ENCODE measurements around the gene CD93. TPM values are rescaled to one million over a fixed set of nuclear protein-coding genes. Genes with fewer than 3 reads are reported as not detected.

The CD93 gene
- total and polyA plus RNA-seq, 2 of the 8 experiments (the other 6 are each of a cell fraction or from before 2014, with no cell fraction given): under 0.01 to 0.07 TPM

DNA sequence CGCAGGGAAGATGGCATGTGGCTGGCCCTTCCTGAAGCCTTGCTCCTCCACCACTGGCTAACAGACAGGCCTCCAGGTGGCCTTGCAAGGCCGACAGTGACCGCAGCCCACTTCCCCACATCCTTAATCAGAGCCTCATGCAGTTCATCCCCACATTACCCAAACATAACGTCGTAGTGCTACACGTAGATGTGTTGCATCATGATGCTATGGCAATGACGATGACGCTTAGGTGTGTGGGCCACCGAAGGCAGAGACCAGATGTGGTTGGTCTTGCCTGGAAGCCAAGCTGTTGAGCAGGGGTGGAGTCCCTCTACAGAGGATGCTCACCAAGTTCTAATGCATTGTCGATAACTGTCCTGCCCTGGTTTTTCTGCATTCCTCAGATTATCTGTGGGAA lies 5.6 kb downstream of the CD93 start (continued):
- TF ChIP-seq, protein P1, sequence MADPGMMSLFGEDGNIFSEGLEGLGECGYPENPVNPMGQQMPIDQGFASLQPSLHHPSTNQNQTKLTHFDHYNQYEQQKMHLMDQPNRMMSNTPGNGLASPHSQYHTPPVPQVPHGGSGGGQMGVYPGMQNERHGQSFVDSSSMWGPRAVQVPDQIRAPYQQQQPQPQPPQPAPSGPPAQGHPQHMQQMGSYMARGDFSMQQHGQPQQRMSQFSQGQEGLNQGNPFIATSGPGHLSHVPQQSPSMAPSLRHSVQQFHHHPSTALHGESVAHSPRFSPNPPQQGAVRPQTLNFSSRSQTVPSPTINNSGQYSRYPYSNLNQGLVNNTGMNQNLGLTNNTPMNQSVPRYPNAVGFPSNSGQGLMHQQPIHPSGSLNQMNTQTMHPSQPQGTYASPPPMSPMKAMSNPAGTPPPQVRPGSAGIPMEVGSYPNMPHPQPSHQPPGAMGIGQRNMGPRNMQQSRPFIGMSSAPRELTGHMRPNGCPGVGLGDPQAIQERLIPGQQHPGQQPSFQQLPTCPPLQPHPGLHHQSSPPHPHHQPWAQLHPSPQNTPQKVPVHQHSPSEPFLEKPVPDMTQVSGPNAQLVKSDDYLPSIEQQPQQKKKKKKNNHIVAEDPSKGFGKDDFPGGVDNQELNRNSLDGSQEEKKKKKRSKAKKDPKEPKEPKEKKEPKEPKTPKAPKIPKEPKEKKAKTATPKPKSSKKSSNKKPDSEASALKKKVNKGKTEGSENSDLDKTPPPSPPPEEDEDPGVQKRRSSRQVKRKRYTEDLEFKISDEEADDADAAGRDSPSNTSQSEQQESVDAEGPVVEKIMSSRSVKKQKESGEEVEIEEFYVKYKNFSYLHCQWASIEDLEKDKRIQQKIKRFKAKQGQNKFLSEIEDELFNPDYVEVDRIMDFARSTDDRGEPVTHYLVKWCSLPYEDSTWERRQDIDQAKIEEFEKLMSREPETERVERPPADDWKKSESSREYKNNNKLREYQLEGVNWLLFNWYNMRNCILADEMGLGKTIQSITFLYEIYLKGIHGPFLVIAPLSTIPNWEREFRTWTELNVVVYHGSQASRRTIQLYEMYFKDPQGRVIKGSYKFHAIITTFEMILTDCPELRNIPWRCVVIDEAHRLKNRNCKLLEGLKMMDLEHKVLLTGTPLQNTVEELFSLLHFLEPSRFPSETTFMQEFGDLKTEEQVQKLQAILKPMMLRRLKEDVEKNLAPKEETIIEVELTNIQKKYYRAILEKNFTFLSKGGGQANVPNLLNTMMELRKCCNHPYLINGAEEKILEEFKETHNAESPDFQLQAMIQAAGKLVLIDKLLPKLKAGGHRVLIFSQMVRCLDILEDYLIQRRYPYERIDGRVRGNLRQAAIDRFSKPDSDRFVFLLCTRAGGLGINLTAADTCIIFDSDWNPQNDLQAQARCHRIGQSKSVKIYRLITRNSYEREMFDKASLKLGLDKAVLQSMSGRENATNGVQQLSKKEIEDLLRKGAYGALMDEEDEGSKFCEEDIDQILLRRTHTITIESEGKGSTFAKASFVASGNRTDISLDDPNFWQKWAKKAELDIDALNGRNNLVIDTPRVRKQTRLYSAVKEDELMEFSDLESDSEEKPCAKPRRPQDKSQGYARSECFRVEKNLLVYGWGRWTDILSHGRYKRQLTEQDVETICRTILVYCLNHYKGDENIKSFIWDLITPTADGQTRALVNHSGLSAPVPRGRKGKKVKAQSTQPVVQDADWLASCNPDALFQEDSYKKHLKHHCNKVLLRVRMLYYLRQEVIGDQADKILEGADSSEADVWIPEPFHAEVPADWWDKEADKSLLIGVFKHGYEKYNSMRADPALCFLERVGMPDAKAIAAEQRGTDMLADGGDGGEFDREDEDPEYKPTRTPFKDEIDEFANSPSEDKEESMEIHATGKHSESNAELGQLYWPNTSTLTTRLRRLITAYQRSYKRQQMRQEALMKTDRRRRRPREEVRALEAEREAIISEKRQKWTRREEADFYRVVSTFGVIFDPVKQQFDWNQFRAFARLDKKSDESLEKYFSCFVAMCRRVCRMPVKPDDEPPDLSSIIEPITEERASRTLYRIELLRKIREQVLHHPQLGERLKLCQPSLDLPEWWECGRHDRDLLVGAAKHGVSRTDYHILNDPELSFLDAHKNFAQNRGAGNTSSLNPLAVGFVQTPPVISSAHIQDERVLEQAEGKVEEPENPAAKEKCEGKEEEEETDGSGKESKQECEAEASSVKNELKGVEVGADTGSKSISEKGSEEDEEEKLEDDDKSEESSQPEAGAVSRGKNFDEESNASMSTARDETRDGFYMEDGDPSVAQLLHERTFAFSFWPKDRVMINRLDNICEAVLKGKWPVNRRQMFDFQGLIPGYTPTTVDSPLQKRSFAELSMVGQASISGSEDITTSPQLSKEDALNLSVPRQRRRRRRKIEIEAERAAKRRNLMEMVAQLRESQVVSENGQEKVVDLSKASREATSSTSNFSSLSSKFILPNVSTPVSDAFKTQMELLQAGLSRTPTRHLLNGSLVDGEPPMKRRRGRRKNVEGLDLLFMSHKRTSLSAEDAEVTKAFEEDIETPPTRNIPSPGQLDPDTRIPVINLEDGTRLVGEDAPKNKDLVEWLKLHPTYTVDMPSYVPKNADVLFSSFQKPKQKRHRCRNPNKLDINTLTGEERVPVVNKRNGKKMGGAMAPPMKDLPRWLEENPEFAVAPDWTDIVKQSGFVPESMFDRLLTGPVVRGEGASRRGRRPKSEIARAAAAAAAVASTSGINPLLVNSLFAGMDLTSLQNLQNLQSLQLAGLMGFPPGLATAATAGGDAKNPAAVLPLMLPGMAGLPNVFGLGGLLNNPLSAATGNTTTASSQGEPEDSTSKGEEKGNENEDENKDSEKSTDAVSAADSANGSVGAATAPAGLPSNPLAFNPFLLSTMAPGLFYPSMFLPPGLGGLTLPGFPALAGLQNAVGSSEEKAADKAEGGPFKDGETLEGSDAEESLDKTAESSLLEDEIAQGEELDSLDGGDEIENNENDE (IDR thresholded peaks at IDR 0.05; ENCODE audit: insufficient replicate concordance, low read length): no peak

Data from H1 (cell line).